ENCODE measurements around the gene POU6F2.

POU6F2 gene

DNA sequence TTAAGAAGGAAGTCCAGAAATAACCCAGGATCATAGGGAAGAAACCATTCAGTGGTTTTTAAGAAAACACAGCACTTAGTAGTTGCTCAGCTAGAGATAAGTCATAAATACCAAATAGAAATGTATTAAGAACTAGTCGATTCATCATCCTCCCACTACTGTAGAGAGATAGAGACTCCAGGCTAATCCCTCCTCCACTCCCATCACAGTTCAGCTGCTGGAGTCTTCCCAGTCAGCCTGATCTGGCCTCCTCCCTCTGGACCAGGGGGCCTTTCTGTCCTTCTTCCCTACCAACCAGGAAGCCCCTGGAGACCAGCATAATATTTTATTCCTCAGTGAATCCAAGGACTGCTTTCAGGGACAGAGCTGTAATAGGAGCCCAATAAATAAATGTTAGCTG is 294.4 kb downstream of the POU6F2 start:
- no peaks in the 10 kb centered on the region for H3K36me3 Mint-ChIP-seq
- H3K27ac Mint-ChIP-seq = no peak overlapping the region
- no peaks in the 10 kb centered on the region for H3K9me3 Mint-ChIP-seq (ENCODE audit: low read depth)
- H3K27me3 Mint-ChIP-seq = peaks cover 2% of the 10 kb centered on the region
- no peak overlapping the region for H3K4me3 Mint-ChIP-seq
- H3K4me1 Mint-ChIP-seq (ENCODE audit: low read depth) = no peaks in the 10 kb centered on the region

- H3K4me3 Mint-ChIP-seq = no peak overlapping the region
- no peaks in the 10 kb centered on the region for H3K4me1 Mint-ChIP-seq (ENCODE audit: low read depth)
- no peaks in the 10 kb centered on the region for H3K36me3 Mint-ChIP-seq
- no peaks in the 10 kb centered on the region for H3K9me3 Mint-ChIP-seq (ENCODE audit: low read depth)
- H3K27ac Mint-ChIP-seq = no peak overlapping the region
- H3K27me3 Mint-ChIP-seq = peaks cover 2% of the 10 kb centered on the region
Observed at GRCh38 chr7:39272691-39273090, 295.0 kb downstream of the POU6F2 start.

- H3K4me1 Mint-ChIP-seq (ENCODE audit: low read depth) = no peaks in the 10 kb centered on the region
- H3K36me3 Mint-ChIP-seq = no peaks in the 10 kb centered on the region
- H3K9me3 Mint-ChIP-seq (ENCODE audit: low read depth) = peaks cover 6% of the 10 kb centered on the region
- H3K4me3 Mint-ChIP-seq = no peak overlapping the region
- H3K27ac Mint-ChIP-seq = no peak overlapping the region
- H3K27me3 Mint-ChIP-seq = peaks cover 2% of the 10 kb centered on the region
Observed at GRCh38 chr7:39280337-39280736, 302.6 kb downstream of the POU6F2 start.

- H3K27me3 Mint-ChIP-seq = peaks cover 8% of the 10 kb centered on the region
- H3K4me3 Mint-ChIP-seq = no peak overlapping the region
- H3K4me1 Mint-ChIP-seq (ENCODE audit: low read depth) = no peaks in the 10 kb centered on the region
- H3K9me3 Mint-ChIP-seq (ENCODE audit: low read depth) = peaks cover 6% of the 10 kb centered on the region
- no peak overlapping the region for H3K27ac Mint-ChIP-seq
- H3K36me3 Mint-ChIP-seq = no peaks in the 10 kb centered on the region
Observed at GRCh38 chr7:39285256-39285655, 307.5 kb downstream of the POU6F2 start.

- Mint-ChIP-seq H3K4me3 (no peak overlapping the region), H3K27ac (no peak overlapping the region), H3K4me1 (ENCODE audit: low read depth) (no peaks in the 10 kb centered on the region), H3K9me3 (ENCODE audit: low read depth) (no peaks in the 10 kb centered on the region), H3K27me3 (peaks cover 7% of the 10 kb centered on the region), H3K36me3 (no peaks in the 10 kb centered on the region)
Observed at GRCh38 chr7:39288303-39288702, 310.6 kb downstream of the POU6F2 start.

- peaks cover 9% of the 10 kb centered on the region for H3K27me3 Mint-ChIP-seq
- H3K36me3 Mint-ChIP-seq = no peaks in the 10 kb centered on the region
- H3K4me3 Mint-ChIP-seq = no peak overlapping the region
- H3K27ac Mint-ChIP-seq = no peak overlapping the region
- H3K9me3 Mint-ChIP-seq (ENCODE audit: low read depth) = no peaks in the 10 kb centered on the region
- H3K4me1 Mint-ChIP-seq (ENCODE audit: low read depth) = no peaks in the 10 kb centered on the region
Observed at GRCh38 chr7:39291628-39292410, 314.1 kb downstream of the POU6F2 start.

DNA sequence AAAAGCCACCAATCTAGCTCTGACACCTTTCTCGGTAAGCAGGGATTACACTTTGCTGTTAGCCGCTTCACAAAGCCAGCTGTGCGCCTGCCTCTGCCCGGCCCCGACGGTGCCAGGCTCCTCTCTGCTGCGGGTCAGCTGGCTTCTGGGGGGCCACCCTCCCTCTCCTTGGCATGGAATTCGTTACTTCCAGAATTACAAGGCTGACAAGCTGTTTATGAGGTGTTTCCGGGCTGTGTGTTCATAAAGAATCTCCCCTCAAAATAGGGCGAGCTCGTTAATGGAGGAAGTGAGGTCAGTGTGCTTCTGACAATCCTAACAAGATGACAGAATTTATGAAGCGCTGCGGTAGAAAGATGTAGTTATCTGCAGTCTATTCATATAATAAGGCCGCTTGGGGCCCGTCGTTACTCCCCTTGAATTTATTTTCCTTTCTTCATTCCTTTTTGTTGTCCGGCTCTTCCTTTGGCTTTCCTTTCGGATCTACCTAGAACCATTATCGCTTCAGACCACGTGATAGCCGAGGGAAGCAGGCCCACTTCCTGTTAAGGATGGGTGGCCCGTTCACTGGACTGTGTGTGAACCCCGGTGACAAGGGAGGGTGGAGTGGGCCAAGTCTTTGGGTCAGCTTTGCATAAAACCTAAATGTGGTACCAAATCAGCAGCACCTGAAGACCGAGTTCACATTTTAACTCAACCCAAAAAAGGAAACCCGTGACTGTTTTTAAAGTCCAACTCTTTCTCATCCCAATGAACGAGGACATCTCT is 315.5 kb downstream of the POU6F2 start:
- H3K27me3 Mint-ChIP-seq = peaks cover 8% of the 10 kb centered on the region
- no peak overlapping the region for H3K27ac Mint-ChIP-seq
- no peak overlapping the region for H3K4me3 Mint-ChIP-seq
- no peaks in the 10 kb centered on the region for H3K9me3 Mint-ChIP-seq (ENCODE audit: low read depth)
- no peaks in the 10 kb centered on the region for H3K36me3 Mint-ChIP-seq
- no peaks in the 10 kb centered on the region for H3K4me1 Mint-ChIP-seq (ENCODE audit: low read depth)

GRCh38 chr7:39294022-39294421 is 316.3 kb downstream of the POU6F2 start:
- Mint-ChIP-seq H3K4me1 (ENCODE audit: low read depth) (no peaks in the 10 kb centered on the region), H3K36me3 (no peaks in the 10 kb centered on the region), H3K27me3 (peaks cover 8% of the 10 kb centered on the region), H3K9me3 (ENCODE audit: low read depth) (no peaks in the 10 kb centered on the region), H3K4me3 (no peak overlapping the region), H3K27ac (no peak overlapping the region)

- no peaks in the 10 kb centered on the region for H3K9me3 Mint-ChIP-seq (ENCODE audit: low read depth)
- peaks cover 6% of the 10 kb centered on the region for H3K27me3 Mint-ChIP-seq
- H3K27ac Mint-ChIP-seq = no peak overlapping the region
- no peaks in the 10 kb centered on the region for H3K36me3 Mint-ChIP-seq
- H3K4me3 Mint-ChIP-seq = no peak overlapping the region
- H3K4me1 Mint-ChIP-seq (ENCODE audit: low read depth) = no peaks in the 10 kb centered on the region
Observed at GRCh38 chr7:39295796-39296195, 318.1 kb downstream of the POU6F2 start.

- Mint-ChIP-seq H3K27me3 (peaks cover 8% of the 10 kb centered on the region), H3K4me1 (ENCODE audit: low read depth) (no peaks in the 10 kb centered on the region), H3K27ac (no peak overlapping the region), H3K36me3 (no peaks in the 10 kb centered on the region), H3K9me3 (ENCODE audit: low read depth) (no peaks in the 10 kb centered on the region), H3K4me3 (no peak overlapping the region)
Observed at GRCh38 chr7:39299695-39300094, 322.0 kb downstream of the POU6F2 start.

DNA sequence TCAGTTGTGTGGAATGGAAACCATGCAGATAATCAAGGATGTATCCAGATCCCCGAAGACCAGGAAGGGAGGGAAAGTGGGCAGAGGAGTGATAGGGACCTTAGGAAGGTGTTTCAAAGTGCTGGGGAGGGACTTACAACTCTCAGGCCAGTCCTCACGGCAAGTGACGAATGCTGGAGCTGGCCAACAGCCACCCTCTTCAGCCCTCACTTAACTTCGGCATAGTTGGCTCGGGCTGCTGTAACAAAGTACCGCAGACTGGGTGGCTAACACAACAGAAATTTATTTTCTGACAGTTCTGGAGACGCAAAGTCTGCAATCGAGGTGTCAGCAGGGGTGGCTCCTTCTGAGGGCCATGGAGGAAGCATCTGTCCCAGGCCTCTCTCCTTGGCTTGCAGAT is 322.6 kb downstream of the POU6F2 start:
- Mint-ChIP-seq H3K9me3 (ENCODE audit: low read depth) (no peaks in the 10 kb centered on the region), H3K4me3 (no peak overlapping the region), H3K36me3 (no peaks in the 10 kb centered on the region), H3K27me3 (peaks cover 8% of the 10 kb centered on the region), H3K4me1 (ENCODE audit: low read depth) (no peaks in the 10 kb centered on the region), H3K27ac (no peak overlapping the region)

DNA sequence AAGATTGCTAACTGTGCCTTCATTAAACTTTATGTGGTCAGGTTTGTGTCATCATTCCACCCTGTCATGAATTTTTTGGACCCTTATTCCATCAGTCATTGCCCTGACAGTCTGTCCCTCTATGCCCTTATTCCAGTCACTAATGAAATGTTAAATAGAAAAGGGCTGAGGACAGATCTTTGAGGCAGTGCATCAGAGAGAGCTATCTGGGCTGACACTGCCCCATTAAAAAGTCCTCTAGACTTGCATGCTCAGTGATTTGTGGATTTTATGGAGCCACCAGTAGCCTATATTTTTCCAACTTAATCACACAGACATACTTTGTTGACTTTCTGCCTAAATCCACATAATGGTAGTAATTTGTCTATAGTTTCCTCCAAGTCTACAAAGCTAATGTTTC is 323.8 kb downstream of the POU6F2 start:
- Mint-ChIP-seq H3K27me3 (peaks cover 9% of the 10 kb centered on the region), H3K4me3 (no peak overlapping the region), H3K36me3 (no peaks in the 10 kb centered on the region), H3K9me3 (ENCODE audit: low read depth) (no peaks in the 10 kb centered on the region), H3K27ac (no peak overlapping the region), H3K4me1 (ENCODE audit: low read depth) (no peaks in the 10 kb centered on the region)

- peaks cover 5% of the 10 kb centered on the region for H3K27me3 Mint-ChIP-seq
- no peaks in the 10 kb centered on the region for H3K9me3 Mint-ChIP-seq (ENCODE audit: low read depth)
- H3K4me3 Mint-ChIP-seq = no peak overlapping the region
- no peaks in the 10 kb centered on the region for H3K36me3 Mint-ChIP-seq
- H3K4me1 Mint-ChIP-seq (ENCODE audit: low read depth) = no peaks in the 10 kb centered on the region
- H3K27ac Mint-ChIP-seq = no peak overlapping the region
Observed at GRCh38 chr7:39304178-39304577, 326.5 kb downstream of the POU6F2 start.

DNA sequence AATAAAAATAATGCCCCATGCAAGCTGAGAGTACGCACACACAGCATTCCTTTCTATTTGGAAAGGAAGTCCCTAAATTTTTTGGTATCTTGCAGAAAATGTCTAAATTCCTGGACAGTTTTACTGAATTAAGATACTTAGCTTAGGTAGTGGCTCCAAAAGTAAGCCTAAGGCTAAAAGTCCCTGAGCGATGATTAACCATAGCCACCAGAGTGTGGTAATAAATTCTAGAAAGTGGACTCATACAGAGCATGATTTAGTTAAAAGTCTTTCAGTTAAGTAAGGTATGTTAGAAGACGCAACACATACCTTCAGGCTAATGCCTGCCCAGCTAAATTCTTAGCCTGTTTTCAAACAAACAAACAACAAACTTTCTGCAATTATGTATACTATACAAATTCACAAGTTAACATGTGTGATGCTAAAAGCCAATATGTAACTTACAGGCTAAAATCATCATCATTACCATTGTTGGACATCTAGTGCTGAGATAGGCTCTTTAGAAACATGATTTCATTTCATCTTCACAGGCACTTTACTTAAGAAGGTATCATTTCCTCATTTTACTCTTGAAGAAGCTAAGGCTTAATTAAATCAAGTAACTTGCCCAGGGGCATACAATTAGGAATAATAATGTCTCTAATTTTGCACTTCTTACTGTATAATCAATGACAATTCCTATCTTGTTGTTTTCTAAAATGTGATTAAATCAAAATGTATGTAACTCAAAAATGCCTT is 327.1 kb downstream of the POU6F2 start:
- Mint-ChIP-seq H3K9me3 (ENCODE audit: low read depth) (no peaks in the 10 kb centered on the region), H3K27ac (no peak overlapping the region), H3K4me1 (ENCODE audit: low read depth) (no peaks in the 10 kb centered on the region), H3K4me3 (no peak overlapping the region), H3K27me3 (peaks cover 5% of the 10 kb centered on the region), H3K36me3 (no peaks in the 10 kb centered on the region)

DNA sequence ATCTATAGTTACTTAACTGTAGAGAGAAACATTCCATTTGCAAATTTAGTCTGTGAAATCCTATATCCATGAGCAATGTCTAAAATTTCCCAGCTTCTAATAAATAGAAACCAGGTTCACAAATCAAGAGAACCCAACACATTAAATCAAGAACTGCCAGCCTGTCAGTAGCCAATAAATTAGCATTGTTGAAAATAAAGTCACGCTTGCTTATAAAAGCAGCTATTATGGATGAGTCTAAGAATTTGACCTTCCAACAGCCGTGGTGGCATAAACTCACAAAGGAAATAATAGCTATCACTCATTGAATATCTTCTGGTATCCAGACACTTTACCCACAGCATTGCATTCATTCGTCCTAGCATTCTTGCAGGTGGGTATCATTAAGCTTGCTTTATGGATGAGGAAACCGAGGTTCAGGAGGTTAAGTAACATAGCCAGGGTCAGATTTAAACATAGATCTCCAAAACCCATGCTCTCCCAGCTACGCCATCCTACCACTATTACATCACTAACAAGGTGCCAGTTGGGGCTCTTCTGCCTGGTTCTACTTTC is 328.4 kb downstream of the POU6F2 start:
- Mint-ChIP-seq H3K36me3 (no peaks in the 10 kb centered on the region), H3K9me3 (ENCODE audit: low read depth) (no peaks in the 10 kb centered on the region), H3K27me3 (peaks cover 3% of the 10 kb centered on the region), H3K4me1 (ENCODE audit: low read depth) (no peaks in the 10 kb centered on the region), H3K27ac (no peak overlapping the region), H3K4me3 (no peak overlapping the region)
